A673 (cell line): ENCODE results near the gene SLC25A39.

Experiments used
- CTCF ChIP-seq: fragments of 300-800, 200-600 bp; sonication (generic); conservative IDR thresholded peaks from 2 replicates; pipeline ENCODE4 v1.5.1; 2017; ENCODE audit warnings: low read depth, mild to moderate bottlenecking, antibody characterized with exemption, low read length, moderate library complexity, mixed read lengths
- EZH2 ChIP-seq: fragments of 200-600 bp; sonication (generic); IDR thresholded peaks from 2 replicates; pipeline ENCODE4 v1.6.1; 2017; ENCODE audit warnings: borderline replicate concordance, low read depth, mild to moderate bottlenecking, mixed read lengths, antibody characterized with exemption, low read length; ENCODE audit not compliant: poor library complexity, severe bottlenecking

- TF ChIP-seq CTCF (no peak), EZH2 (no peak)
Measured at GRCh38 chr17:44354582-44355561, 30.2 kb upstream of the SLC25A39 start.
